T-helper 2 cell treated with Interferon-gamma antibody and Interleukin-4, amounts not matched to agents 5 μg/mL and 100 μg/mL, for 36 hours (primary cell): ENCODE results near the gene RASIP1.

Experiments used
- DNase-seq: peaks from one replicate; pipeline ENCODE4 v3.0.0; 2021; ENCODE audit warnings: low spot score
- H3K27ac Mint-ChIP-seq: one replicate; pipeline ENCODE4 v1.8.0; 2021; ENCODE audit warnings: mild to moderate bottlenecking, mixed read lengths
- H3K27me3 Mint-ChIP-seq: one replicate; pipeline ENCODE4 v1.8.0; 2021; ENCODE audit warnings: low read depth, mixed read lengths
- H3K36me3 Mint-ChIP-seq: one replicate; pipeline ENCODE4 v1.8.0; 2021; ENCODE audit warnings: low read depth, mixed read lengths
- H3K4me1 Mint-ChIP-seq: one replicate; pipeline ENCODE4 v1.8.0; 2021; ENCODE audit warnings: low read depth, mixed read lengths
- H3K4me3 Mint-ChIP-seq: one replicate; pipeline ENCODE4 v1.8.0; 2022; ENCODE audit warnings: mild to moderate bottlenecking, moderate library complexity, mixed read lengths
- H3K9me3 Mint-ChIP-seq: one replicate; pipeline ENCODE4 v1.8.0; 2021; ENCODE audit warnings: mixed read lengths

The RASIP1 gene

DNA sequence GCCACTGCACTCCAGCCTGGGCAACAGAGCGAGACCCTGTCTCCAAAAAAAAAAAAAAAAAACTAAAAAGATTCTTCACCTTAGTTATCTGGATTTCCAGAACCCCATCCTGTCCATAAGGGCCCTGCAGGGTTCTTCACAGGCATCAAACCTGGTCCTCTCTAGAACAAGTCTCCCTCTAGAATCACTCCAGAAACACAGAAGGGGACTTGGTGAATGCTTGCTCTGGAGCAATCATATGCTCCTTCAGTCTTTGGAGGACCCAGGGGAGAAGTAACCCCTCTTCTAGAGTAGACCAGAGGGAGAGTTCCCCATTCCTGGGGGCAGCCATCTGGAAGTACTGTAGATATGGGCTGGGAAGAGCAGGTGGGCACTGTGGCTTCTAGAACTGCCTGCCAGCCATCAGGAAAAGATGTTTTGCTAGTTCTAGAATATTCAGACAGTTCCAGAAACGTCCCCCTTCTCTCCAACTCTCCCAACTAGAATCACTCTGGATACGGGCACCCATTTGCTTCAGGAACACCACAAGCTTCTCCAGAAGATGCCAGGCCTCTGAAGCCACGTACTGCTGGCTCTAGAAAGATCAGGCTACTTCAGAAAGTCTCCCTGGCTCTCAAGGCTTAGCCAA, 9.3 kb upstream of the RASIP1 start:
- Mint-ChIP-seq H3K27me3 (peaks cover 27% of the 10 kb centered on the region), H3K36me3 (no peaks in the 10 kb centered on the region), H3K27ac (no peak overlapping the region), H3K4me1 (peaks cover 24% of the 10 kb centered on the region), H3K9me3 (no peaks in the 10 kb centered on the region), H3K4me3 (no peak overlapping the region)
- DNase-seq = no peak

- H3K4me1 Mint-ChIP-seq = peaks cover 15% of the 10 kb centered on the region
- H3K27me3 Mint-ChIP-seq = peaks cover 6% of the 10 kb centered on the region
- peak within 1 kb of the TSS; percentile 64 for H3K4me3 Mint-ChIP-seq
Observed at GRCh38 chr19:48746738-48747575, 6.5 kb upstream of the RASIP1 start, which contains the start of gene IZUMO1. IZUMO1 (minus strand) TSS chr19:48746909; CDS start chr19:48745859, 1,050 bp downstream.

GRCh38 chr19:48746110-48746509, 5.7 kb upstream of the RASIP1 start:
- Mint-ChIP-seq H3K36me3 (no peaks in the 10 kb centered on the region), H3K27ac (peak overlapping the region; percentile 4), H3K27me3 (peaks cover 3% of the 10 kb centered on the region), H3K4me3 (peak overlapping the region; percentile 1), H3K4me1 (peaks cover 16% of the 10 kb centered on the region), H3K9me3 (no peaks in the 10 kb centered on the region)
- no peak for DNase-seq

More at GRCh38 chr19:48746738-48747575, 6.5 kb upstream of the RASIP1 start, which contains the start of gene IZUMO1:
- peak within 1 kb of the TSS; percentile 45 for H3K27ac Mint-ChIP-seq
- no peaks in the 10 kb centered on the region for H3K9me3 Mint-ChIP-seq
- H3K36me3 Mint-ChIP-seq = no peaks in the 10 kb centered on the region
- peak; percentile 63 for DNase-seq

GRCh38 chr19:48745208-48745995, 5.0 kb upstream of the RASIP1 start:
- H3K27ac Mint-ChIP-seq = no peak overlapping the region
- no peaks in the 10 kb centered on the region for H3K9me3 Mint-ChIP-seq
- no peaks in the 10 kb centered on the region for H3K36me3 Mint-ChIP-seq
- peak overlapping the region; percentile 59 for H3K4me3 Mint-ChIP-seq
- H3K27me3 Mint-ChIP-seq = peaks cover 3% of the 10 kb centered on the region
- peaks cover 16% of the 10 kb centered on the region for H3K4me1 Mint-ChIP-seq
- peak; percentile 42 for DNase-seq

GRCh38 chr19:48742096-48742495, 1.7 kb upstream of the RASIP1 start:
- DNase-seq = no peak
- Mint-ChIP-seq H3K9me3 (no peaks in the 10 kb centered on the region), H3K4me1 (peaks cover 19% of the 10 kb centered on the region), H3K27ac (no peak overlapping the region), H3K36me3 (no peaks in the 10 kb centered on the region), H3K4me3 (no peak overlapping the region), H3K27me3 (peaks cover 6% of the 10 kb centered on the region)

GRCh38 chr19:48741129-48741999, 954 bp upstream of the RASIP1 start:
- peaks cover 19% of the 10 kb centered on the region for H3K4me1 Mint-ChIP-seq
- no peaks in the 10 kb centered on the region for H3K36me3 Mint-ChIP-seq
- H3K4me3 Mint-ChIP-seq = peak overlapping the region; percentile 4
- DNase-seq = peak; percentile 27
- no peaks in the 10 kb centered on the region for H3K9me3 Mint-ChIP-seq
- H3K27ac Mint-ChIP-seq = no peak overlapping the region
- H3K27me3 Mint-ChIP-seq = peaks cover 6% of the 10 kb centered on the region

DNA sequence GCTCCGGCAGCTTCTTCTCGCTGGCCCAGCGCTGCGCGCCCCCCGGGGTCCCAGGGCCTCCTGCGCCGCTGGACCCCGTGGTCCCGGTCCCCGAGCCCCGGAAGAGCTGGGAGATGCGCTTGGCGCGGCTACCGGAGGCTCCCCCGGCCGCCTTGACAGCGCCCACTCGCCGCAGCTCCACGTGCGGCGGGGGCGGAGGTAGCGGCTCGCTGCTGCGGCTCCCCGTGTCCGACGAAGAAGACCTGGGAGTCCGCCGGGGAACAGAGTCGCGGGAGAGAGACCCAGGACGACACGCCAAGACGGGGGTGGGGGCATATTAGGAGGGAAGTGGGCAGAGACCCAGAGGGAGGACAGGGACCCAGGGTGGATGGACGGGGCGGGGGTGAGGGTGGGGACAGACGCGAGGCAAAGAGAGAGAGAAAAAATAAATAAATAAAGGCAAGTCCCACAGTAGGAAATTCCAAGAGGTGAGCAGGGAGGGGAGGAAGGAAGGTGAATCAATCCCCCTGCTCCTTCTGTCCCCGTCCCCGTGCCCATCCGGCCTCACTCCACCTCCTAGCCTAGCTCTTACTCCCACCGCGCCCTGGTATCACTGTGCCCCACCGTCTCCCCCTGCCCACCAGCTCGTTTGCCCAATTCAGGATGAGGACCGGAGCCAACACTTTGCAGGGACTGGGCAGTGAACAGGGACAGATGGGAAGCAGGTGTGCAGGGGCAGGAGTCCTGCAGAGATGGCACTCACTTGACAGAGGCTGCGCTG, 826 bp downstream of the RASIP1 start:
- Mint-ChIP-seq H3K4me3 (no peak overlapping the region), H3K27ac (no peak overlapping the region), H3K4me1 (peaks cover 12% of the 10 kb centered on the region), H3K36me3 (no peaks in the 10 kb centered on the region), H3K27me3 (peaks cover 6% of the 10 kb centered on the region), H3K9me3 (no peaks in the 10 kb centered on the region)
- DNase-seq = no peak

- Mint-ChIP-seq H3K27ac (peak overlapping the region; percentile 71), H3K36me3 (no peaks in the 10 kb centered on the region), H3K4me1 (peaks cover 12% of the 10 kb centered on the region), H3K4me3 (peak overlapping the region; percentile 68), H3K9me3 (no peaks in the 10 kb centered on the region), H3K27me3 (peaks cover 6% of the 10 kb centered on the region)
- peak; percentile 90 for DNase-seq
Observed at GRCh38 chr19:48738557-48739403, 1.6 kb downstream of the RASIP1 start.

- no peak for DNase-seq
- peaks cover 12% of the 10 kb centered on the region for H3K4me1 Mint-ChIP-seq
- H3K9me3 Mint-ChIP-seq = no peaks in the 10 kb centered on the region
- H3K27ac Mint-ChIP-seq = no peak overlapping the region
- H3K36me3 Mint-ChIP-seq = no peaks in the 10 kb centered on the region
- peaks cover 6% of the 10 kb centered on the region for H3K27me3 Mint-ChIP-seq
- H3K4me3 Mint-ChIP-seq = no peak overlapping the region
Observed at GRCh38 chr19:48737360-48737998, 2.9 kb downstream of the RASIP1 start.

GRCh38 chr19:48735031-48735615, 5.3 kb downstream of the RASIP1 start:
- Mint-ChIP-seq H3K4me3 (no peak overlapping the region), H3K9me3 (no peaks in the 10 kb centered on the region), H3K4me1 (peaks cover 7% of the 10 kb centered on the region), H3K27ac (no peak overlapping the region), H3K36me3 (no peaks in the 10 kb centered on the region), H3K27me3 (peaks cover 3% of the 10 kb centered on the region)
- no peak for DNase-seq

DNA sequence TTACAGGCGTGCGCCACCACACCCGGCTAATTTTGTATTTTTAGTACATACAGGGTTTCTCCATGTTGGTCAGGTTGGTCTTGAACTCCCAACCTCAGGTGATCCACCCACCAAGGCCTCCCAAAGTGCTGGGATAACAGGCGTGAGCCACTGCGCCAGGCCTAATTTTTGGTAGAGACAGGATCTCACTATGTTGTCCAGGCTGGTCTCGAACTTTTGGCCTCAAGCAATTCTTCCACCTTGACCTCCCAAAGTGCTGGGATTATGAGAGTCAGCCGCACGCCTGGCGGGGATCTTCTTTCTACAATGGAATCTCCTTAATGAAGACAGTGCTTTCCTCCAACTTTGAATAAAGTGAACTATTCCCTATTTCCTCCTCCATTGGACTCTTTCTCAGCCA, 5.8 kb downstream of the RASIP1 start:
- peaks cover 7% of the 10 kb centered on the region for H3K4me1 Mint-ChIP-seq
- H3K27me3 Mint-ChIP-seq = no peaks in the 10 kb centered on the region
- H3K4me3 Mint-ChIP-seq = no peak overlapping the region
- no peak overlapping the region for H3K27ac Mint-ChIP-seq
- no peak for DNase-seq
- H3K9me3 Mint-ChIP-seq = no peaks in the 10 kb centered on the region
- no peaks in the 10 kb centered on the region for H3K36me3 Mint-ChIP-seq
